ENCODE results near the gene FBXL20. TPM values are rescaled to one million over a fixed set of nuclear protein-coding genes. Genes with fewer than 3 reads are reported as not detected.
"Not testable (repeated sequence)": the region's sequence is repeated elsewhere in the genome, so short reads cannot be mapped to it uniquely, and the experiment has no call there.

Gene FBXL20
- total RNA-seq, 1 experiment from 2014 or later, result 9.9 TPM

DNA sequence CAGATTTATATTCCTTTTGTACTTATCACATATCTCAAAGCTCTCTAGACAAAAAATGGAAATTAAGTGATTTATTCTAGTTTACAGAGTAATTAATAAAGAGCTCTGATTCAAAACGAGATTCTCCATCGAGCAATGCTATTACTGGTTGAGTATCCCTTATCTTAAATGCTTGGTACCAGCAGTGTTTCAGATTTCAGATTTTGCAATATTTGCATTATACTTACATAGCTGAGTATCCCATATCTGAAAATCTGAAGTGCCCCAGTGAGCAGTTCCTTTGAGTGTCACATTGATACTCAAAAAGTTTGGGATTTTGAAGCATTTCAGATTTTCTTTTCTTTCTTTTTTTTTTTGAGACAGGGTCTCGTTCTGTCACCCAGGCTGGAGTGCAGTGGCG, 118.3 kb downstream of the FBXL20 start:
- Histone ChIP-seq H3K27me3 (ENCODE audit: control insufficient read depth, insufficient read depth, low read length) (no peaks in the 10 kb centered on the region), H3K9me3 (ENCODE audit: control insufficient read depth, insufficient read depth, low read depth, low read length) (no peaks in the 10 kb centered on the region), H3K4me3 (ENCODE audit: low read depth in 2 of 2, low read length in 2 of 2) (no peak overlapping the region), H3K27ac (ENCODE audit: low read length) (no peak overlapping the region), H3K36me3 (ENCODE audit: control insufficient read depth, insufficient read depth, low read length) (no peaks in the 10 kb centered on the region), H3K4me1 (ENCODE audit: control insufficient read depth, insufficient read depth, low read length) (no peaks in the 10 kb centered on the region)
- DNase-seq (ENCODE audit: low read depth, low spot score) (no peak), ATAC-seq (no peak)
- TF ChIP-seq, protein P1, sequence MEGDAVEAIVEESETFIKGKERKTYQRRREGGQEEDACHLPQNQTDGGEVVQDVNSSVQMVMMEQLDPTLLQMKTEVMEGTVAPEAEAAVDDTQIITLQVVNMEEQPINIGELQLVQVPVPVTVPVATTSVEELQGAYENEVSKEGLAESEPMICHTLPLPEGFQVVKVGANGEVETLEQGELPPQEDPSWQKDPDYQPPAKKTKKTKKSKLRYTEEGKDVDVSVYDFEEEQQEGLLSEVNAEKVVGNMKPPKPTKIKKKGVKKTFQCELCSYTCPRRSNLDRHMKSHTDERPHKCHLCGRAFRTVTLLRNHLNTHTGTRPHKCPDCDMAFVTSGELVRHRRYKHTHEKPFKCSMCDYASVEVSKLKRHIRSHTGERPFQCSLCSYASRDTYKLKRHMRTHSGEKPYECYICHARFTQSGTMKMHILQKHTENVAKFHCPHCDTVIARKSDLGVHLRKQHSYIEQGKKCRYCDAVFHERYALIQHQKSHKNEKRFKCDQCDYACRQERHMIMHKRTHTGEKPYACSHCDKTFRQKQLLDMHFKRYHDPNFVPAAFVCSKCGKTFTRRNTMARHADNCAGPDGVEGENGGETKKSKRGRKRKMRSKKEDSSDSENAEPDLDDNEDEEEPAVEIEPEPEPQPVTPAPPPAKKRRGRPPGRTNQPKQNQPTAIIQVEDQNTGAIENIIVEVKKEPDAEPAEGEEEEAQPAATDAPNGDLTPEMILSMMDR (IDR thresholded peaks at IDR 0.05), result no peak
- in situ Hi-C loops (cut with HindIII; ENCODE audit: low pct_unique_long_range_greater_than_20kb, low sequenced_read_pairs), result no loop called here
- CTCF ChIA-PET, result no interaction called here
- POLR2A ChIA-PET, result interaction anchor here (0.6 kb wide), 1 partner anchor 287 kb away, joined by 6 read pairs; no protein-coding TSS in a partner anchor
- no TSS peak for BruUV-seq (replicated peaks)
- intact Hi-C loops (cut with micrococcal nuclease; ENCODE audit: unreplicated experiment), result no loop called here

DNA sequence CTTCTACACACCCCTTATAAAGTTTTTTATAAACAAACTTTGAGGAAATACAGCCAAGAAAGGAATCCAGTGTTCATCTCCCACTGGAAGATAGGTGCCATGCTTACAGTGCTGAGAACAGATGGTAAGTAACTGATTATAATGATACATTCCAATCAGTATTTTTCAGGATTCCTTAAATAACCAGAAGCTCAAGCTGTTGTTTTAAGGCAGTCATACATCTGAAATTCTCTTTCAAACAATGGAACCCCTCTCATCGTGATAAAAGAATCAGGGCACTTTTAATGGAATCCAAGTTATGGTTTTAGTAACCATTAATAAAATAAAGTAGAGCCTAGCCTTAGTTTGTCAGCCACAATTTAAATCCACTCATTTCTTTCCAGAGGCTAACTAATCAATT, 119.6 kb downstream of the FBXL20 start:
- no peaks in the 10 kb centered on the region for H3K4me1 ChIP-seq (ENCODE audit: control insufficient read depth, insufficient read depth, low read length)
- no peak overlapping the region for H3K4me3 ChIP-seq (ENCODE audit: low read depth in 2 of 2, low read length in 2 of 2)
- in situ Hi-C loops (cut with HindIII; ENCODE audit: low pct_unique_long_range_greater_than_20kb, low sequenced_read_pairs), result no loop called here
- no peak for TF ChIP-seq POLR2AphosphoS5 (IDR thresholded peaks at IDR 0.05; ENCODE audit: low read depth, low read length)
- TF ChIP-seq, protein P1 (IDR thresholded peaks at IDR 0.05), result no peak
- TF ChIP-seq, protein P2, sequence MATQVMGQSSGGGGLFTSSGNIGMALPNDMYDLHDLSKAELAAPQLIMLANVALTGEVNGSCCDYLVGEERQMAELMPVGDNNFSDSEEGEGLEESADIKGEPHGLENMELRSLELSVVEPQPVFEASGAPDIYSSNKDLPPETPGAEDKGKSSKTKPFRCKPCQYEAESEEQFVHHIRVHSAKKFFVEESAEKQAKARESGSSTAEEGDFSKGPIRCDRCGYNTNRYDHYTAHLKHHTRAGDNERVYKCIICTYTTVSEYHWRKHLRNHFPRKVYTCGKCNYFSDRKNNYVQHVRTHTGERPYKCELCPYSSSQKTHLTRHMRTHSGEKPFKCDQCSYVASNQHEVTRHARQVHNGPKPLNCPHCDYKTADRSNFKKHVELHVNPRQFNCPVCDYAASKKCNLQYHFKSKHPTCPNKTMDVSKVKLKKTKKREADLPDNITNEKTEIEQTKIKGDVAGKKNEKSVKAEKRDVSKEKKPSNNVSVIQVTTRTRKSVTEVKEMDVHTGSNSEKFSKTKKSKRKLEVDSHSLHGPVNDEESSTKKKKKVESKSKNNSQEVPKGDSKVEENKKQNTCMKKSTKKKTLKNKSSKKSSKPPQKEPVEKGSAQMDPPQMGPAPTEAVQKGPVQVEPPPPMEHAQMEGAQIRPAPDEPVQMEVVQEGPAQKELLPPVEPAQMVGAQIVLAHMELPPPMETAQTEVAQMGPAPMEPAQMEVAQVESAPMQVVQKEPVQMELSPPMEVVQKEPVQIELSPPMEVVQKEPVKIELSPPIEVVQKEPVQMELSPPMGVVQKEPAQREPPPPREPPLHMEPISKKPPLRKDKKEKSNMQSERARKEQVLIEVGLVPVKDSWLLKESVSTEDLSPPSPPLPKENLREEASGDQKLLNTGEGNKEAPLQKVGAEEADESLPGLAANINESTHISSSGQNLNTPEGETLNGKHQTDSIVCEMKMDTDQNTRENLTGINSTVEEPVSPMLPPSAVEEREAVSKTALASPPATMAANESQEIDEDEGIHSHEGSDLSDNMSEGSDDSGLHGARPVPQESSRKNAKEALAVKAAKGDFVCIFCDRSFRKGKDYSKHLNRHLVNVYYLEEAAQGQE (IDR thresholded peaks at IDR 0.05; ENCODE audit: insufficient read depth in 1 of 2, low read depth in 2 of 2, low read length in 1 of 2), result no peak
- TF ChIP-seq SIN3A (IDR thresholded peaks at IDR 0.05; ENCODE audit: borderline replicate concordance, insufficient read depth, low read depth, low read length), result no peak
- TF ChIP-seq TCF7L2 (IDR thresholded peaks at IDR 0.05; ENCODE audit: low read depth, low read length), result no peak
- H3K36me3 ChIP-seq (ENCODE audit: control insufficient read depth, insufficient read depth, low read length), result no peaks in the 10 kb centered on the region
- no peaks in the 10 kb centered on the region for H3K9me3 ChIP-seq (ENCODE audit: control insufficient read depth, insufficient read depth, low read depth, low read length)
- DNase-seq (ENCODE audit: low read depth, low spot score), result no peak
- no peaks in the 10 kb centered on the region for H3K27me3 ChIP-seq (ENCODE audit: control insufficient read depth, insufficient read depth, low read length)
- no TSS peak for BruUV-seq (replicated peaks)
- no peak overlapping the region for H3K27ac ChIP-seq (ENCODE audit: low read length)
- ChIA-PET CTCF (no interaction called here), POLR2A (no interaction called here)
- no peak for ATAC-seq
- intact Hi-C loops (cut with micrococcal nuclease; ENCODE audit: unreplicated experiment), result no loop called here

DNA sequence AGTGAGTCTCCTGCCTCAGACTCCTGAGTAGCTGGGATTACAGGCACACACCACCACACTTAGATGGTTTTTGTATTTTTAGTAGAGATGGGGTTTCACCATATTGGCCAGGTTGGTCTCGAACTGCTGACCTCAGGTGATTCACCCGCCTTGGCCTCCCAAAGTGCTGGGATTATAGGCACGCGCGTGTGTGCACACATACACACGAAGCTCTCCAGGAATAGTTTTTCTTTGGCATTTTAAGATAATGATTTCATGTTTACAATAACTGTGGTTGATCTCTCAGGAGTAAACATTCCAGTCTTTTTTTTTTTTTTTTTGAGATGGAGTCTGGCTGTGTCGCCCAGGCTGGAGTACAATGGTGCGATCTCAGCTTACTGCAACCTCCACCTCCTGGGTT, 123.2 kb downstream of the FBXL20 start:
- DNase-seq (ENCODE audit: low read depth, low spot score); CTCF ChIA-PET; H3K36me3 ChIP-seq (ENCODE audit: control insufficient read depth, insufficient read depth, low read length); POLR2A ChIA-PET; ATAC-seq; H3K27ac ChIP-seq (ENCODE audit: low read length); intact Hi-C loops (cut with micrococcal nuclease; ENCODE audit: unreplicated experiment); H3K9me3 ChIP-seq (ENCODE audit: control insufficient read depth, insufficient read depth, low read depth, low read length); in situ Hi-C loops (cut with HindIII; ENCODE audit: low pct_unique_long_range_greater_than_20kb, low sequenced_read_pairs); H3K27me3 ChIP-seq (ENCODE audit: control insufficient read depth, insufficient read depth, low read length); BruUV-seq (replicated peaks); H3K4me1 ChIP-seq (ENCODE audit: control insufficient read depth, insufficient read depth, low read length); H3K4me3 ChIP-seq (ENCODE audit: low read depth in 2 of 2, low read length in 2 of 2): not testable (repeated sequence)
